HCT116 (cell line): ENCODE data around the gene MYL3. TPM values are rescaled to one million over a fixed set of nuclear protein-coding genes. Genes with fewer than 3 reads are reported as not detected.

Source experiments
- ATAC-seq: fragments of 200-7000 bp; cut with Tn5 transposase; 2 replicates; pipeline ENCODE4 v1.9.1; 2020; ENCODE audit warnings: mild to moderate bottlenecking, moderate library complexity
- BruUV-seq: library from RNA; stranded (reverse); fragments of 400-500 nt; replicated peaks from 2 replicates; lab custom pipeline; 2021; lab: Mats Ljungman, UMichigan
- CTCF ChIA-PET: fragments of 300-600 bp; sonication (Branson Sonifier 250); formaldehyde crosslinking; loops from one replicate; lab custom pipeline; 2021; ENCODE audit warnings: antibody characterized with exemption; lab: Charles Lee
- POLR2A ChIA-PET: fragments of 300-600, 350-600 bp; sonication (Branson Sonifier 250); formaldehyde crosslinking; loops from one replicate; lab custom pipeline; 2021; ENCODE audit warnings: antibody characterized with exemption; lab: Charles Lee
- RAD21 ChIA-PET, 2 experiments: fragments of 300-600 bp; sonication (Branson Sonifier 250); formaldehyde crosslinking; loops; one replicate each; lab custom pipeline; 2023; ENCODE audit warnings: low total read pairs in 2 of 2; ENCODE audit not compliant: uncharacterized antibody in 2 of 2, unreplicated experiment in 2 of 2, low non-redundant PET in 1 of 2; lab: Charles Lee
- DNase-seq: peaks from one replicate; pipeline ENCODE4 v3.0.0-alpha.2; 2010; ENCODE audit warnings: low read depth, low spot score
- H2AFZ ChIP-seq: fragments of 200-600 bp; shearing (Covaris generic), sonication (generic); 2 replicates; pipeline ENCODE4 v1.6.1; 2017; ENCODE audit warnings: low read depth, mixed run types, mixed read lengths, antibody characterized with exemption, low read length; ENCODE audit not compliant: poor library complexity, severe bottlenecking
- H3K27ac ChIP-seq: 2 replicates; pipeline ENCODE4 v1.5.1; 2012; ENCODE audit warnings: low read depth, low read length
- H3K27me3 ChIP-seq: fragments of 200-600 bp; sonication (generic); 2 replicates; pipeline ENCODE4 v1.6.1; 2016; ENCODE audit warnings: mixed run types, low read length, mixed read lengths; ENCODE audit not compliant: insufficient read depth
- H3K36me3 ChIP-seq, 2 experiments: fragments of 200-500 bp in 1 of 2; fragments of 200-600 bp in 1 of 2; sonication (Bioruptor generic) in 1 of 2; sonication (generic) in 1 of 2; 2 replicates each; pipeline versions ENCODE4 v1.5.1 to v1.6.1; 2014 to 2016; ENCODE audit warnings: low read length in 2 of 2, inconsistent platforms in 1 of 2, mixed read lengths in 1 of 2, mixed run types in 1 of 2; ENCODE audit not compliant: insufficient read depth in 2 of 2, control insufficient read depth in 1 of 2
- H3K4me1 ChIP-seq, 2 experiments: fragments of 200-600 bp in 1 of 2; sonication (generic) in 1 of 2; 2 replicates each; pipeline versions ENCODE4 v1.5.1 to v1.6.1; 2012 to 2017; ENCODE audit warnings: low read length in 2 of 2, inconsistent platforms in 1 of 2, mild to moderate bottlenecking in 1 of 2, mixed read lengths in 1 of 2, mixed run types in 1 of 2, moderate library complexity in 1 of 2; ENCODE audit not compliant: insufficient read depth in 2 of 2, control insufficient read depth in 1 of 2
- H3K4me2 ChIP-seq: fragments of 200-600 bp; sonication (generic); 2 replicates; pipeline ENCODE4 v1.6.1; 2017; ENCODE audit warnings: mixed run types, low read length, mixed read lengths
- H3K4me3 ChIP-seq, 2 experiments: fragments of 200-600 bp in 1 of 2; sonication (generic) in 1 of 2; replicated peaks in 1 of 2; 2 replicates each; pipeline ENCODE4 v1.5.1; 2011 to 2016; ENCODE audit warnings: low read length in 2 of 2, control low read depth in 1 of 2, low read depth in 1 of 2, mild to moderate bottlenecking in 1 of 2, mixed read lengths in 1 of 2, mixed run types in 1 of 2
- H3K79me2 ChIP-seq: fragments of 200-600 bp; sonication (generic); 2 replicates; pipeline ENCODE4 v1.6.1; 2017; ENCODE audit warnings: mild to moderate bottlenecking, mixed run types, low read length, moderate library complexity, mixed read lengths; ENCODE audit not compliant: insufficient read depth
- H3K9ac ChIP-seq: fragments of 200-600 bp; sonication (generic); 2 replicates; pipeline ENCODE4 v1.6.1; 2016; ENCODE audit warnings: low read length, mixed read lengths
- H3K9me2 ChIP-seq: fragments of 200-600 bp; sonication (generic), shearing (Covaris generic); 2 replicates; pipeline ENCODE4 v1.6.1; 2017; ENCODE audit warnings: mixed run types, mild to moderate bottlenecking, moderate library complexity; ENCODE audit not compliant: insufficient read depth
- H3K9me3 ChIP-seq, 2 experiments: fragments of 200-500 bp in 1 of 2; fragments of 200-600 bp in 1 of 2; sonication (Bioruptor generic) in 1 of 2; sonication (generic) in 1 of 2; 2 replicates each; pipeline ENCODE4 v1.6.1; 2014 to 2017; ENCODE audit warnings: low read length in 2 of 2, mixed read lengths in 2 of 2, inconsistent platforms in 1 of 2, low read depth in 1 of 2, mild to moderate bottlenecking in 1 of 2, mixed run types in 1 of 2, moderate library complexity in 1 of 2; ENCODE audit not compliant: control insufficient read depth in 1 of 2, insufficient read depth in 1 of 2
- H4K20me1 ChIP-seq: fragments of 200-600 bp; sonication (generic), shearing (Covaris generic); 2 replicates; pipeline ENCODE4 v1.6.1; 2017; ENCODE audit warnings: mixed run types, mild to moderate bottlenecking, moderate library complexity; ENCODE audit not compliant: insufficient read depth
- EGR1 ChIP-seq: IDR thresholded peaks from 2 replicates; pipeline ENCODE4 v1.6.1; 2012; ENCODE audit warnings: low read depth
- ELF1 ChIP-seq: IDR thresholded peaks from 2 replicates; pipeline ENCODE4 v1.6.1; 2012; ENCODE audit warnings: low read depth, borderline replicate concordance
- EZH2phosphoT487 ChIP-seq: fragments of 200-600 bp; IDR thresholded peaks from 2 replicates; pipeline ENCODE4 v1.6.1; 2018; ENCODE audit warnings: antibody characterized with exemption, borderline replicate concordance
- JUND ChIP-seq: IDR thresholded peaks from 2 replicates; pipeline ENCODE4 v1.6.1; 2012
- MAX ChIP-seq: IDR thresholded peaks from 2 replicates; pipeline ENCODE4 v1.6.1; 2012
- POLR2A ChIP-seq: IDR thresholded peaks from 2 replicates; pipeline ENCODE4 v1.7.0; 2011; ENCODE audit warnings: borderline replicate concordance; ENCODE audit not compliant: insufficient read depth, insufficient read length; ENCODE audit errors: extremely low read depth
- POLR2AphosphoS5 ChIP-seq: IDR thresholded peaks from 2 replicates; pipeline ENCODE4 v1.6.1; 2011; ENCODE audit warnings: mild to moderate bottlenecking, low read depth, low read length, moderate library complexity
- RAD21 ChIP-seq: IDR thresholded peaks from 2 replicates; pipeline ENCODE4 v1.6.1; 2012; ENCODE audit warnings: low read depth, mild to moderate bottlenecking
- REST ChIP-seq: IDR thresholded peaks from 2 replicates; pipeline ENCODE4 v1.6.1; 2012; ENCODE audit warnings: low read depth
- SIN3A ChIP-seq: IDR thresholded peaks from 2 replicates; pipeline ENCODE4 v1.6.1; 2012; ENCODE audit warnings: low read depth
- SP1 ChIP-seq: IDR thresholded peaks from 2 replicates; pipeline ENCODE4 v1.6.1; 2012; ENCODE audit warnings: low read depth
- SRF ChIP-seq: IDR thresholded peaks from 2 replicates; pipeline ENCODE4 v1.6.1; 2012; ENCODE audit warnings: low read depth
- TCF7L2 ChIP-seq: IDR thresholded peaks from 2 replicates; pipeline ENCODE4 v1.7.0; 2011; ENCODE audit warnings: borderline replicate concordance, inconsistent platforms; ENCODE audit not compliant: insufficient read depth, insufficient read length; ENCODE audit errors: extremely low read depth
- ZFX ChIP-seq: fragments of 450-650 bp; IDR thresholded peaks from 2 replicates; pipeline ENCODE4 v1.6.1; 2017
- intact Hi-C: fragments of 100-400 bp; cut with micrococcal nuclease; formaldehyde crosslinking; loops from 2 replicates; pipeline ENCODE4 v1.10.0; 2022
- total RNA-seq: library from RNA; stranded (reverse); gene quantifications from one replicate; pipeline ENCODE4 v1.2.1, GENCODE V29; 2021; ENCODE audit not compliant: unreplicated experiment

The MYL3 gene
- total RNA-seq, 1 experiment from 2014 or later, result not detected

GRCh38 chr3:46876313-46877300 is 13.4 kb upstream of the MYL3 start:
- intact Hi-C loops, result no loop called here
- ChIA-PET CTCF (no interaction called here), RAD21 (no interaction called here), POLR2A (no interaction called here)
- Histone ChIP-seq H3K27ac (no peak overlapping the region), H3K9me3 (no peaks in the 10 kb centered on the region), H3K36me3 (no peaks in the 10 kb centered on the region), H3K4me2 (no peak overlapping the region), H3K4me3 (no peak overlapping the region), H3K9ac (no peak overlapping the region), H4K20me1 (no peaks in the 10 kb centered on the region), H3K4me1 (peaks cover 9 to 13% of the 10 kb centered on the region in 2 experiments), H3K27me3 (no peaks in the 10 kb centered on the region), H2AFZ (no peak overlapping the region), H3K79me2 (no peaks in the 10 kb centered on the region), H3K9me2 (no peaks in the 10 kb centered on the region)
- no TSS peak for BruUV-seq
- no peak for ATAC-seq
- no peak for TF ChIP-seq EGR1
- no peak for TF ChIP-seq EZH2phosphoT487
- TF ChIP-seq ELF1, result no peak
- no peak for TF ChIP-seq MAX
- no peak for TF ChIP-seq SP1
- TF ChIP-seq POLR2AphosphoS5, result no peak
- TF ChIP-seq TCF7L2, result no peak
- no peak for TF ChIP-seq REST
- TF ChIP-seq SIN3A, result no peak
- TF ChIP-seq ZFX, result no peak
- no peak for TF ChIP-seq SRF
- TF ChIP-seq RAD21, result no peak
- TF ChIP-seq JUND, result no peak
- TF ChIP-seq POLR2A, result no peak
- DNase-seq, result no peak
